ENCODE data around the gene TMEM147.

DNA sequence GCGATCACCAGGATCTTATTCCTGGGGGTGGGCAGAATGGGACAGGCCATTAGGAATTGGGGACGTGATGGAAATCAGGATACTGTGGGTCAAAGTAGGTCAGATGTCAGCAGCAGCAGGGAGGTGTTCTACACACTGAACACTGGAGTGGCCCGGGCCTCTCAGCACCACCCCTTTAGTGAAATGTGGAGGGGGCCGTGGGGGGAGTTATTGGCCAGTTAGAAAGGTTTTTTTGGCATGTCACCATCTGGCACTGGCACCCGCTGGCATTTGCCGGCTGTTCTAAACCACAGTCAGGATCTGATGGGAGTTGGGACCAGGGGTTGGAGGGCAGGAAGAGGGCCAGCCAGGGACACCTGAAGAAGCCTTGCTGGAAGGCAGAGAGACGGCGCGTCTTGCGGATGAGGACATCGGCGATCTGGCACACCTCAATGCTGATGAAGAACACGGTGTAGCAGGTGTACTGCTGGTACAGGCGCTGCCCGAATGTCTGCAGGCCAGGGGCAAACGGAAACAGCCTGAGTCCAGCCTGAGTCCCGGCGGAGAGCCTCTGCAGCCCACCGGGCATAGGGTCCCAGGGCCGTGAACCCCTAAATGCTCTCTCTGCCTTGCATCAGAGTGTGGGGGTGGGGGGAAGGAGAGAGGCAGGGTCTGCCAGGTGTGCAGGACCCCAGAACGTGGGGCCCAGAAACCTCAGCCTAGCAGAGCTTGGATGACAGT, 5.8 kb downstream of the TMEM147 start:
- no peak for TF ChIP-seq SP1 (IDR thresholded peaks at IDR 0.05)
- no peak for TF ChIP-seq SUZ12 (IDR thresholded peaks at IDR 0.05)
- no peak for TF ChIP-seq BHLHE40 (IDR thresholded peaks at IDR 0.05; ENCODE audit: borderline replicate concordance)
- no peak for TF ChIP-seq FOXA1 (IDR thresholded peaks at IDR 0.05)
- no peak for TF ChIP-seq FOXM1 (IDR thresholded peaks at IDR 0.05; ENCODE audit: borderline replicate concordance)
